Epithelial cell of proximal tubule (primary cell): ENCODE measurements around the gene DCAF7. TPM values are rescaled to one million over a fixed set of nuclear protein-coding genes. Genes with fewer than 3 reads are reported as not detected.
A peak's percentile ranks its signal among the peaks of the same experiment; 100 is the strongest.

Experiments used
- DNase-seq: peaks from one replicate; pipeline ENCODE4 v3.0.0-alpha.2; 2011; ENCODE audit warnings: low read depth
- H3K4me3 ChIP-seq: 2 replicates; pipeline ENCODE4 v1.5.1; 2011; ENCODE audit warnings: low read depth, mild to moderate bottlenecking, low read length
- CTCF ChIP-seq: conservative IDR thresholded peaks from 2 replicates; pipeline ENCODE4 v1.5.1; 2012; ENCODE audit warnings: low read depth, mild to moderate bottlenecking, low read length
- total RNA-seq: library from RNA; depleted of rRNA; stranded (reverse); fragments of >200 nt; gene quantifications from 2 replicates; pipeline ENCODE4 v1.2.3, GENCODE V29; 2015

The DCAF7 gene
- total RNA-seq, 1 donor from 2014 or later = 45.8 TPM

- no peak for DNase-seq
- TF ChIP-seq CTCF = no peak
- peak within 1 kb of the TSS; percentile 73 for H3K4me3 ChIP-seq
Observed at GRCh38 chr17:63600569-63601438, 50.5 kb downstream of the DCAF7 start, which contains the start of gene TACO1. TSS of gene TACO1 (plus strand) at chr17:63600895. CDS start at chr17:63601084, 189 bp downstream.

- DNase-seq = no peak
- peak overlapping the region; percentile 73 for H3K4me3 ChIP-seq
- TF ChIP-seq CTCF = no peak
Observed at GRCh38 chr17:63601439-63602371, 51.4 kb downstream of the DCAF7 start.

- TF ChIP-seq CTCF = no peak
- no peak overlapping the region for H3K4me3 ChIP-seq
- no peak for DNase-seq
Observed at GRCh38 chr17:63609816-63610573, 59.7 kb downstream of the DCAF7 start.

GRCh38 chr17:63610854-63611253, 60.6 kb downstream of the DCAF7 start:
- no peak for DNase-seq
- H3K4me3 ChIP-seq = no peak overlapping the region
- TF ChIP-seq CTCF = no peak

GRCh38 chr17:63611354-63611753, 61.1 kb downstream of the DCAF7 start:
- no peak for TF ChIP-seq CTCF
- H3K4me3 ChIP-seq = no peak overlapping the region
- DNase-seq = no peak

- no peak overlapping the region for H3K4me3 ChIP-seq
- TF ChIP-seq CTCF = no peak
- DNase-seq = no peak
Observed at GRCh38 chr17:63613663-63614062, 63.4 kb downstream of the DCAF7 start.
